Measurements from ENCODE around the gene RAPSN. TPM values are rescaled to one million over a fixed set of nuclear protein-coding genes. Genes with fewer than 3 reads are reported as not detected.

The RAPSN gene
- total RNA-seq, 1 donor = 0.43 TPM

Small RNAs within 50 kb of the gene (small RNA-seq; reads per million reads assigned to genes)
- gene MIR4487 = not detected

Other genes starting within 250 kb of the RAPSN start
- 37.7 and 47.1 TPM in 2 replicates for gene DDB2, start 234.2 kb downstream of the RAPSN start, total RNA-seq
- 35.4 and 39.0 TPM in 2 replicates for gene ACP2, start 200.3 kb downstream of the RAPSN start, total RNA-seq
- gene NR1H3, start 191.1 kb downstream of the RAPSN start, total RNA-seq = 16.8 and 39.3 TPM in 2 replicates
- 20.3 and 27.2 TPM in 2 replicates for gene MADD, start 179.0 kb downstream of the RAPSN start, total RNA-seq
- gene MYBPC3, start 96.4 kb downstream of the RAPSN start, total RNA-seq = not detected in 2 replicates
- gene SPI1, start 70.6 kb downstream of the RAPSN start, total RNA-seq = not detected in 2 replicates
- gene SLC39A13, start 40.5 kb downstream of the RAPSN start, total RNA-seq = 73.0 and 83.4 TPM in 2 replicates
- gene PSMC3, start 22.7 kb downstream of the RAPSN start, total RNA-seq = 150 and 163 TPM in 2 replicates
- 124 and 128 TPM in 2 replicates for gene CELF1, start 104.0 kb upstream of the RAPSN start, total RNA-seq
- 66.7 and 71.7 TPM in 2 replicates for gene PTPMT1, start 116.5 kb upstream of the RAPSN start, total RNA-seq
- 18.7 and 24.2 TPM in 2 replicates for gene KBTBD4, start 129.8 kb upstream of the RAPSN start, total RNA-seq
- gene NDUFS3, start 129.9 kb upstream of the RAPSN start, total RNA-seq = 66.1 and 70.5 TPM in 2 replicates
- not detected in 2 replicates for gene FAM180B, start 137.5 kb upstream of the RAPSN start, total RNA-seq
- 0.43 and 0.64 TPM in 2 replicates for gene C1QTNF4, start 145.3 kb upstream of the RAPSN start, total RNA-seq
- gene MTCH2, start 193.4 kb upstream of the RAPSN start, total RNA-seq = 78.9 and 102 TPM in 2 replicates